Hematopoietic multipotent progenitor cell treated with erythropoietin and hydrocortisone succinate and interleukin-3 and kit ligand, for 8 days (in vitro differentiated cells): ENCODE data around the gene FAM53C.
"Not testable (repeated sequence)": the region's sequence is repeated elsewhere in the genome, so short reads cannot be mapped to it uniquely, and the experiment has no call there.

Experiments
- DNase-seq: peaks from one replicate; pipeline ENCODE4 v3.0.0-alpha.2; 2015

Gene FAM53C

DNA sequence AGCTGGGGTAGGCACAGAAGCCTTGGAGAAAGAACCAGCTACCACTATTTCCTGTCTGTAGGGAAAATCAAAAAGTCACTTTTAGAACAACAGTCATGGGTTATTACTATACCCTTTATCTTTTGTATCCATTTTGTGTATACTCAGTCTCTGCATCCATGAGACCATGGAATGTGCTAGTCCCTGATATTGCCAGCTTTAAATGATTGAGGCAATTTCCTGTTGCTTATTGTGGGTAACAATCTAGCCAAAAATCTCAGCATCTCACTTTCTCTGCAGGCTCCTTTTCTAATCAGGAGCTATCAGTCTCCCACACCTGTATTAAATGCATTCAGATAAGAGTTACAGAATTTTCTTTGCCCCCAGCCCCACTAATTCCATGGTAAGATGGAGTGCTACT is 13.5 kb downstream of the FAM53C start:
- DNase-seq = no peak

- DNase-seq = peak; percentile 89
Measured at GRCh38 chr5:138352071-138352721, 14.1 kb downstream of the FAM53C start, which contains the start of gene KDM3B. TSS of gene KDM3B (plus strand) at chr5:138352685. CDS start at chr5:138352796, 111 bp downstream.

- peak; percentile 54 for DNase-seq
Measured at GRCh38 chr5:138352722-138353559, 14.9 kb downstream of the FAM53C start.

DNA sequence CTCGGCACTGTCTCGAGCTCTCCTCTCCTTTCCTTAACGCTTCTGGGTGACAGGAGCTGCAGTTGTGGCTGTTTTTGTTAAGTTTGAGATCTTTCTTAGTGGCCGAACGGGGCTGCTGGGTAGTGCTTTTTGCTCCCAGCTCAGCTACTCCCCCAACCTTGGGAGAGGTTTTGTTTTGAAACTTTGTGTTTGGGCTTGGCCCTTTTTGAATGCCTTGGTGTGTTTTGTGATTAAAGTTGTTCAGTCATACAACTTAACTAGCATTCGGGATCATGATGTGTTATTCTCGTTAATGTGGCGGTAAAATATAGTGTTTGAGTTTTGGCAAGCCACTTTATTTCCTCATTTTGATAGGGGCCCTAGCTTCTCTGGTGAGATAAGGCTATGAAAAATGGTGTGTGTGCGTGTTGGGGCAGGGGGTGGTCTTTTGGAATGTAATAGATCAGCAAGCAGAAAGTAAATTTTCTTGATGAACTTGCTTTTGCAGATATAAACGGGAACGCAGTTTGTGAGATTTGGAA is 15.6 kb downstream of the FAM53C start:
- peak; percentile 62 for DNase-seq

DNA sequence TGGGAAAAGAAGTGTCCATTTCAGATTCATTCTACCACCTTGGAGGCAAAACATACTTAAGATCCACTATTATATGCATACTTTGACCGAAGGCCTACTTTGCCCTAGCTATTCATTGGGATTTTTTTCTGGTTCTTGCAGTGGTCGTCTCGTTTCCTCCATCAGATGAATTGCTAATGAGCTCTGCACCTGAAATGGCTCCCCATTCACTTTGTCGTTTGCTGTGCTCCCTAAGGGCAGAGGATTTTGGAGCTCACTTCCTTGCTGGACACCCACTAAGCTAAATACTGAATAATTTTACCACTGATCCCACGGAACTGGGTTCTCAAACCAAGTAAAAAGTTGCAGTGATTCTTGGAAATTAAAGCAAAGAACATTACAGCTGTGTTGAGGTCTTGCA is 16.3 kb downstream of the FAM53C start:
- DNase-seq = no peak

DNA sequence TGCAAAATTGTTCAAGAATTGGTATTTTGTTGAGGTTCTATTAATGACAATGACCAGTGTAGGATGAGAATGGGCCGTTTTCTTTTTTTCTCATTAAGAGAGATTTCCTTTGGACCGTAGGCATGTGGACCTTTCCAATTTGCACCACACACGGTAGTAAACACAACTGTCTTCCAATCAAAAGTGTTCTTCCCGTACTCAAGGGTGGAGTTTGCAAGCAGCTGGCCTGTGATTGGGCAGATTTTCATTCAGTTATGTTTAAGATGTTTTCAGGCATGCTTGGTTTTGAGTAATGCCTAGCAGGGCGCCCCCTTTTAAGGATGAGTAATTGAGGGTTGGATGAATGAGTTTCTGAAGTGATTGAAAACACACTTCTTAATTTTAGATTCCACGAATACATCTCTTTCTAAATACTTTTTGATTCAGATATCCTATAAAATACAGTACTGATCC is 16.9 kb downstream of the FAM53C start:
- DNase-seq = peak; percentile 90

- peak; percentile 71 for DNase-seq
Measured at GRCh38 chr5:138359621-138360020, 21.6 kb downstream of the FAM53C start.

DNA sequence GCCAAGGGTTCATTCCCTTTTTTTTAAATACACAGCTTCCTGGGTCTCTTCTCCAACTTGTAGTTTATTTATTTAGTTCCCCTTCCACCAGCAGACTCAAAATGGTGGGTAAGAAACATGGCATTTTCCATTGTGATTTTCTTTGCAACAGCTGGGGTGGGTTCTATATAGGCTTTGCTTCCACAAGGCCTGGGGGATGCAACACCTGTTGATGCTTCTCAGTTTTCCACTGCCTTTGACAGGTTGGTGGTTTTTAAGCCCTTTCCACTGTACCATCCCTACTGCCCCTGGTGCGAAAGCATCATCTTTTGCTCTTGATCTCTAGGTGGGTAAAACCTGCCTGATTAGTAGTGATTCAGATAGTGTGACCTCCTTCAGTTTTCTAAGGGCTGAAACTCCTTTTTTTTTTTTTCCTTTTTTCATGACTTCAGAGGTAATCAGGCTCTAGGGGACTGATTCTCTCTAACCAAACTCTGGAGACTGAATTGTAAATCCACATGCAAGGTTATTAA is 22.9 kb downstream of the FAM53C start:
- no peak for DNase-seq

- no peak for DNase-seq
Measured at GRCh38 chr5:138364576-138364975, 26.5 kb downstream of the FAM53C start.

DNA sequence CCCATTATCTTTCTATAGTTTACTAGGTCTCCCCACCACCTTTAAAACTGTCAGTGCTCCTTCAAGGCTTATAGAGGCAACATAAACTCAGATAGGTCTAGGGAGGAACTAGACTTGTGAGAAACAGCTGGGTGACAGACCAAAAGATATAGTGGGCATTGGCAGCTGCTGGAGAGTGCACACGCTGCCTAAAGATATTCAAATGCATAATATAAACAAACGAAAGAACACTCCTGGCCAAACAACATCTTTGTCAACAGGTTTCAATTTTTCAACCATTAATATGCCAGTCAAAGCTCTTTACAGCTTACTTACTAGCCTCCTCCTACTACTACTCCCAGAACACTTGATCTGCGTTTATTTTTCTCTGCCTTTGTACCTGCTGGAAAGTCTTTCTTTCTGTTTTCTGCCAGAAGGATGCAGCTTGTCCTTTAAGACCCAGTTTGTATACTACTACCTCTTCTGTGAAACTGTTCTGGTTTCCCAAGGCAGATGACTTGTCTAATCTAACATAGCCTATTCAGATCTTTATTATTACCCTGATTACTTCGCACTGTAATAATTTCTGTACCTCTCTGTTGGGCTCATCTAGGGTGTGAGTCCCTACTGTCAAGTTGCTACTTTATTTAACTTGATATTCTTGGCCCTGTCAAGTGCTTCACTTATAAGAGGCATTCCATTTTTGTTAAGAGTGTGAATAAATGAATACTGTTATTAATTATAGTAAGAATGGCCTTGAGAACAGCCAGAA is 28.7 kb downstream of the FAM53C start:
- no peak for DNase-seq

DNA sequence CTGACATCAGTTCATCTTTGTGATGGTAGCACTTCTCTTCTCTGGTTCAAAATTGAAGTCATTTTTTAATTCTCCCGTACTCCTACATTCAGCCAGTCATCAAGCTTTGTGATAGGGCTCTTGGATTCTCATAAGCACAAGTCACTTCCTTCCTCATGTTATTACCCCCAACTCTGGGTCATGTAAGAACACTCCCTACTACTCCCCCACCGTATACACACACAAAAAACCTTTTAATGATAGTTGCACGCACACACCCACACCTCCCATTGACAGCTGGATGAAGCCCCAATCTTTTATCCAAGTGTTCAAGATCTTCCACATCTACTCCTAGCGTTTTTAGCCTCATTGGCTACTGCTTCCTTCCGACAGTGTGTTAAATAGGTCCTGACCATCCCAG is 31.2 kb downstream of the FAM53C start:
- DNase-seq = no peak

- no peak for DNase-seq
Measured at GRCh38 chr5:138369706-138370105, 31.6 kb downstream of the FAM53C start.

DNA sequence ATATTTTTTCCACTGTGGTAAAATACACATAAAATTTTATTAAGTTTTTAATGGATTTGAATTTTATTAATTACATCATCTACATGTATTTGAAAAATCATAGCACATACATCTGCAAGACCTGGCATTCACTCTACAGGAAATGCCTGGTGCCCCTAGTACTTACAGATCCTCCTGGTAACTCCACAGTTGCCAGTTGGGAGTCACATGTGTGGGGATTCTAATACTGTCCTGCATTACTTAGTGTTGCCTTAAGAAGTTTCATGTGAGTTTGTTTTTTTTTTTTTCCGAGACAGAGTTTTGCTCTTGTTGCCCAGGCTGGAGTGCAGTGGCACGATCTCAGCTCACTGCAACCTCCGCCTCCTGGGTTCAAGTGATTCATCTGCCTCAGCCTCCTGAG is 32.5 kb downstream of the FAM53C start:
- DNase-seq = no peak

GRCh38 chr5:138371454-138371853 is 33.4 kb downstream of the FAM53C start:
- no peak for DNase-seq

- DNase-seq = no peak
Measured at GRCh38 chr5:138372225-138372624, 34.2 kb downstream of the FAM53C start.

DNA sequence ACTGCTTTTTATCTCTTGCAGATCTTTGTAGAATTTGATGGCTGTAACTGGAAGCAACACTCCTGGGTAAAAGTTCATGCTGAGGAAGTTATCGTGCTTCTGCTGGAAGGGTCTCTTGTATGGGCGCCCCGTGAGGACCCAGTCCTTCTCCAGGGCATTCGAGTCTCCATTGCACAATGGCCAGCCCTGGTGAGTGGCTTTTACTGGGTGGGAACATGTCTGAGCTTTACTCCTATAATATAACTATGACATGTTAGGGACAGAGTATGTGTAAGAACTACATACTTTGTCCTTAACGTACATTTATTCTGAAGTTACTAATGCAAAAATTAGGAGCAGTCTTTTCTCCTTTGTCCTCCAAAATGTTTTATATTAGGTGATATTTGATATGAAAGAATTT is 34.6 kb downstream of the FAM53C start:
- no peak for DNase-seq

DNA sequence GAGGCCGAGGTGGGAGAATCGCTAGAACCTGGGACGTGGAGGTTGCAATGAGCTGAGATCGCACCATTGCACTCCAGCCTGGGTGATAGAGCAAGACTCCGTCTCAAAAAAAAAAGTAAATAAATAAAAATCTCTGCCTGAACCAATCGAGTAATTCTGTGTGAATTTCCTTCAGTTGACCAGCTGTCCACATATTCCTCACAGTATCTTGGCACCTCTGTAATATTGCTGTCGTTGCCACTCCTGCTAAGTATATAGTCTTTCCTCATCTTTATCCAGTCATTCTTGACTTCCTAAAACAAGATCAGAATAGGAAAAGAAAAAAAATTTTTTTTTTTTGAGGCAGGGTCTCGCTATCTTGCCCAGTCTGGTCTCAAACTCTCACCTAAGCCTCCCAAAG is 44.3 kb downstream of the FAM53C start:
- DNase-seq = no peak

GRCh38 chr5:138385660-138386059 is 47.6 kb downstream of the FAM53C start:
- DNase-seq = no peak

DNA sequence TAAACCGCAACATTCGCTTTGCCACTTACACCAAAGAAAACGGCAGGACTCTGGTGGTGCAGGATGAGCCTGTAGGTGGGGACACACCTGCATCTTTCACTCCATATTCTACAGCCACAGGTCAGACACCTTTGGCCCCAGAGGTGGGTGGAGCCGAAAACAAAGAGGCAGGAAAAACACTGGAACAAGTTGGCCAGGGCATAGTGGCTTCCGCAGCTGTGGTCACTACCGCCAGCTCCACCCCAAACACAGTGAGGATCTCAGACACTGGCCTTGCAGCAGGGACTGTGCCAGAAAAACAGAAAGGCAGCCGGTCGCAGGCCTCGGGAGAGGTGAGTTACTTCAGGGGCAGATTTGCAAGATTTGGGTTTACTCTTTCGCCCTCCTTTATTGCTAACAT is 48.2 kb downstream of the FAM53C start:
- DNase-seq = no peak

GRCh38 chr5:138389332-138389731 is 51.3 kb downstream of the FAM53C start:
- no peak for DNase-seq

DNA sequence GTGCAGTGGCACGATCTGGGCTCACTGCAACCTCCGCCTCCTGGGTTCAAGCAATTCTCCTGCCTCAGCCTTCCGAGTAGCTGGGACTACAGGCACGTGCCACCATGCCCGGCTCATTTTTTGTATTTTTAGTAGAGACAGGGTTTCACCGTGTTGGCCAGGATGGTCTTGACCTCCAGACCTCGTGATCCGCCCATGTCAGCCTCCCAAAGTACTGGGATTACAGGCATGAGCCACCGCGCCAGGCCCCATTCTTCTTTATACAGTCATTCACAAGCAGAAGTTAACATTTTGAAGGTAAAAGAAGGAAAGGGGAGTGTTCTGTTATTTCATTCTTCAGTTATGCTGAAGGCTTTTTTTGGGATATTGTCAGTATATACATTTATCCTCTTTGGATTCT is 51.8 kb downstream of the FAM53C start:
- DNase-seq = not testable (repeated sequence)

GRCh38 chr5:138391859-138392386 is 53.9 kb downstream of the FAM53C start:
- no peak for DNase-seq
